HepG2 (cell line): ENCODE data around the gene CCDC122.

Experiments used
- CTCF ChIP-seq: sonication (generic); formaldehyde crosslinking; IDR thresholded peaks from 2 replicates; pipeline ENCODE4 v1.5.0; 2020; ENCODE audit warnings: mild to moderate bottlenecking, missing genetic modification reagents, moderate library complexity
- HDAC1 ChIP-seq: sonication (generic); formaldehyde crosslinking; IDR thresholded peaks from 2 replicates; pipeline ENCODE4 v1.5.1; 2020; ENCODE audit warnings: mild to moderate bottlenecking, missing genetic modification reagents
- PATZ1 ChIP-seq: sonication (generic); formaldehyde crosslinking; IDR thresholded peaks from 2 replicates; pipeline ENCODE4 v1.4.0; 2020; ENCODE audit warnings: missing genetic modification reagents
- USF2 ChIP-seq, 2 experiments: sonication (generic) in 1 of 2; formaldehyde crosslinking in 1 of 2; IDR thresholded peaks; 2 replicates each; pipeline versions ENCODE4 v1.5.1 to v1.6.1; 2011 to 2020; ENCODE audit warnings: borderline replicate concordance in 1 of 2, low read depth in 1 of 2, low read length in 1 of 2, mild to moderate bottlenecking in 1 of 2, missing genetic modification reagents in 1 of 2, moderate library complexity in 1 of 2
- ZNF138 ChIP-seq: sonication (generic); formaldehyde crosslinking; IDR thresholded peaks from 2 replicates; pipeline ENCODE4 v1.5.0; 2020; ENCODE audit warnings: mild to moderate bottlenecking, low read depth, missing genetic modification reagents
- ZNF678 ChIP-seq: sonication (generic); formaldehyde crosslinking; IDR thresholded peaks from 2 replicates; pipeline ENCODE4 v1.4.0; 2020; ENCODE audit warnings: mild to moderate bottlenecking, missing genetic modification reagents
- TF ChIP-seq, protein P1 (sequence below): sonication (generic); formaldehyde crosslinking; IDR thresholded peaks from 2 replicates; pipeline ENCODE4 v1.5.1; 2020; ENCODE audit warnings: mild to moderate bottlenecking, missing genetic modification reagents
- TF ChIP-seq, protein P2 (sequence below): sonication (generic); formaldehyde crosslinking; IDR thresholded peaks from 2 replicates; pipeline ENCODE4 v1.4.0; 2020; ENCODE audit warnings: low read depth, missing genetic modification reagents

GRCh38 chr13:43880926-43881325 lies 1.4 kb upstream of the CCDC122 start:
- TF ChIP-seq ZNF138, result no peak
- no peak for TF ChIP-seq USF2 (IDR thresholded peaks at IDR 0.05; ENCODE audit: low read depth, low read length)
- no peak for TF ChIP-seq USF2 (CRISPR knock-in tag; IDR thresholded peaks at IDR 0.05; ENCODE audit: borderline replicate concordance)
- no peak for TF ChIP-seq PATZ1
- TF ChIP-seq, protein P1, sequence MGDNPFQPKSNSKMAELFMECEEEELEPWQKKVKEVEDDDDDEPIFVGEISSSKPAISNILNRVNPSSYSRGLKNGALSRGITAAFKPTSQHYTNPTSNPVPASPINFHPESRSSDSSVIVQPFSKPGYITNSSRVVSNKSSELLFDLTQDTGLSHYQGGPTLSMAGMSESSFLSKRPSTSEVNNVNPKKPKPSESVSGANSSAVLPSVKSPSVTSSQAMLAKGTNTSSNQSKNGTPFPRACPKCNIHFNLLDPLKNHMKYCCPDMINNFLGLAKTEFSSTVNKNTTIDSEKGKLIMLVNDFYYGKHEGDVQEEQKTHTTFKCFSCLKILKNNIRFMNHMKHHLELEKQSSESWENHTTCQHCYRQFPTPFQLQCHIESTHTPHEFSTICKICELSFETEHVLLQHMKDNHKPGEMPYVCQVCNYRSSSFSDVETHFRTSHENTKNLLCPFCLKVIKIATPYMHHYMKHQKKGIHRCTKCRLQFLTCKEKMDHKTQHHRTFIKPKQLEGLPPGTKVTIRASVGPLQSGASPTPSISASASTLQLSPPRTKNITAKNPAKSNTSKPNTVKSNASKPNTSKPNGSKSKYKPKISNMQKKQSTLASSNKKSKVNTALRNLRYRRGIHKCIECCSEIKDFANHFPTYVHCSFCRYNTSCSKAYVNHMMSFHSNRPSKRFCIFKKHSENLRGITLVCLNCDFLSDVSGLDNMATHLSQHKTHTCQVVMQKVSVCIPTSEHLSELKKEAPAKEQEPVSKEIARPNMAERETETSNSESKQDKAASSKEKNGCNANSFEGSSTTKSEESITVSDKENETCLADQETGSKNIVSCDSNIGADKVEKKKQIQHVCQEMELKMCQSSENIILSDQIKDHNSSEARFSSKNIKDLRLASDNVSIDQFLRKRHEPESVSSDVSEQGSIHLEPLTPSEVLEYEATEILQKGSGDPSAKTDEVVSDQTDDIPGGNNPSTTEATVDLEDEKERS (CRISPR knock-in tag), result no peak
- TF ChIP-seq, protein P2, sequence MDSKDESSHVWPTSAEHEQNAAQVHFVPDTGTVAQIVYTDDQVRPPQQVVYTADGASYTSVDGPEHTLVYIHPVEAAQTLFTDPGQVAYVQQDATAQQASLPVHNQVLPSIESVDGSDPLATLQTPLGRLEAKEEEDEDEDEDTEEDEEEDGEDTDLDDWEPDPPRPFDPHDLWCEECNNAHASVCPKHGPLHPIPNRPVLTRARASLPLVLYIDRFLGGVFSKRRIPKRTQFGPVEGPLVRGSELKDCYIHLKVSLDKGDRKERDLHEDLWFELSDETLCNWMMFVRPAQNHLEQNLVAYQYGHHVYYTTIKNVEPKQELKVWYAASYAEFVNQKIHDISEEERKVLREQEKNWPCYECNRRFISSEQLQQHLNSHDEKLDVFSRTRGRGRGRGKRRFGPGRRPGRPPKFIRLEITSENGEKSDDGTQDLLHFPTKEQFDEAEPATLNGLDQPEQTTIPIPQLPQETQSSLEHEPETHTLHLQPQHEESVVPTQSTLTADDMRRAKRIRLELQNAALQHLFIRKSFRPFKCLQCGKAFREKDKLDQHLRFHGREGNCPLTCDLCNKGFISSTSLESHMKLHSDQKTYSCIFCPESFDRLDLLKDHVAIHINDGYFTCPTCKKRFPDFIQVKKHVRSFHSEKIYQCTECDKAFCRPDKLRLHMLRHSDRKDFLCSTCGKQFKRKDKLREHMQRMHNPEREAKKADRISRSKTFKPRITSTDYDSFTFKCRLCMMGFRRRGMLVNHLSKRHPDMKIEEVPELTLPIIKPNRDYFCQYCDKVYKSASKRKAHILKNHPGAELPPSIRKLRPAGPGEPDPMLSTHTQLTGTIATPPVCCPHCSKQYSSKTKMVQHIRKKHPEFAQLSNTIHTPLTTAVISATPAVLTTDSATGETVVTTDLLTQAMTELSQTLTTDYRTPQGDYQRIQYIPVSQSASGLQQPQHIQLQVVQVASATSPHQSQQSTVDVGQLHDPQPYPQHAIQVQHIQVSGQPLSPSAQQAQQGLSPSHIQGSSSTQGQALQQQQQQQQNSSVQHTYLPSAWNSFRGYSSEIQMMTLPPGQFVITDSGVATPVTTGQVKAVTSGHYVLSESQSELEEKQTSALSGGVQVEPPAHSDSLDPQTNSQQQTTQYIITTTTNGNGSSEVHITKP, result no peak
- TF ChIP-seq ZNF678 (CRISPR knock-in tag), result no peak
- no peak for TF ChIP-seq CTCF (CRISPR knock-in tag)
- TF ChIP-seq HDAC1 (CRISPR knock-in tag), result no peak
